Body of pancreas (tissue), 4 donors: Measurements from ENCODE around the gene RIMKLA. TPM values are rescaled to one million over a fixed set of nuclear protein-coding genes. Genes with fewer than 3 reads are reported as not detected.

Experiments
- ATAC-seq: fragments of 150-250 bp; one replicate; pipeline ENCODE4 v1.9.1; 2016
- DNase-seq, 4 donors: peaks; one replicate each; pipeline ENCODE4 v3.0.0-alpha.2; 2019
- H3K27ac ChIP-seq, 4 donors: fragments of 200-600 bp; sonication (generic); 1 replicate in 3 of 4; 2 replicates in 1 of 4; pipeline versions ENCODE4 v1.5.1 to v1.6.1; 2016 to 2019; ENCODE audit warnings: mild to moderate bottlenecking in 1 of 4, mixed read lengths in 1 of 4, moderate library complexity in 1 of 4
- H3K27me3 ChIP-seq, 2 donors: fragments of 200-600 bp; sonication (generic); one replicate each; pipeline ENCODE4 v1.6.0; 2016; ENCODE audit warnings: mild to moderate bottlenecking in 1 of 2
- H3K36me3 ChIP-seq, 2 donors: fragments of 200-600 bp; sonication (generic); replicated peaks in 1 of 2; 2 replicates each; pipeline ENCODE4 v1.5.1; 2016; ENCODE audit warnings: low read depth in 2 of 2; ENCODE audit not compliant: insufficient read depth in 1 of 2
- H3K4me1 ChIP-seq: fragments of 200-600 bp; sonication (generic); one replicate; pipeline ENCODE4 v1.6.0; 2016
- H3K4me3 ChIP-seq, 2 donors: fragments of 200-600 bp; sonication (generic); 1 replicate in 1 of 2; 2 replicates in 1 of 2; pipeline ENCODE4 v1.5.1; 2016 to 2019
- H3K9me3 ChIP-seq, 3 donors: fragments of 200-600 bp; sonication (generic); 1 replicate in 2 of 3; 2 replicates in 1 of 3; pipeline ENCODE4 v1.5.1; 2016
- POLR2A ChIP-seq, 3 donors: fragments of 450-650 bp; IDR thresholded peaks; one replicate each; pipeline ENCODE4 v1.6.1; 2016; ENCODE audit warnings: antibody characterized with exemption in 3 of 3, mild to moderate bottlenecking in 2 of 3
- WGBS, 2 donors: methylation state at CpG; one replicate each; pipeline ENCODE4 v1.1.5; 2017; 5-methylcytosine and 5-hydroxymethylcytosine counted together
- intact Hi-C: fragments of 100-400 bp; cut with DNase I; formaldehyde crosslinking; loops from one replicate; pipeline ENCODE4 v1.15.1; 2023
- total RNA-seq, 2 donors: library from RNA; depleted of rRNA; stranded (reverse); fragments of >200 nt; gene quantifications; one replicate each; pipeline ENCODE4 v1.1.0, GENCODE V29; 2016
- TF ChIP-seq, protein P1 (sequence below), 7 experiments: fragments of 450-650 bp in 4 of 7; fragments of 200-600 bp in 3 of 7; sonication (generic) in 3 of 7; IDR thresholded peaks; one replicate each; pipeline ENCODE4 v1.5.1; 2016 to 2019; ENCODE audit warnings: antibody characterized with exemption in 7 of 7

Gene RIMKLA
- total RNA-seq, 2 donors from 2014 or later = 0.99 to 1.6 TPM

DNA sequence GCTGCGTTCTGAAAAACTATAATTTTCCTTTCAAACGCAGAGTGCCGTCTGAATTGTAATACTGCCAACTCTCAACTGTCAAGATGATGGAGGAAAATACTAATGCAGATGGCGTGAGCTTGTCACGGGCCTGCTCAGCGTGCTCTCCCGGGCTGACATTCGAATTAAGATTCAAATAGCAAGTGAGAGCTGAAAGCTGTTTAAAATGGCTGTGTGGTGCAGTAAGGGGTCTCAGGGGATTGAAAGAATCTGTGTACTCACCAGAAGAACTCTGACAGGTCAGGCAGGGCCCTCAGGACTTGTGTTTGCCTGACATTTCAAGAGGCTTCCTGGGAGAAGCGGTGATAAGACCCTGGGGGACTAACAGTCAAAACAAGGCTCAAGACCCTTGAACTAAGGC lies 42.1 kb downstream of the RIMKLA start:
- DNase-seq (no peak), ATAC-seq (no peak)
- intact Hi-C loops = no loop called here
- Histone ChIP-seq H3K4me1 (peaks cover 18% of the 10 kb centered on the region), H3K27ac (no peak overlapping the region), H3K27me3 (no peaks in the 10 kb centered on the region), H3K36me3 (no peaks in the 10 kb centered on the region), H3K4me3 (no peak overlapping the region), H3K9me3 (no peaks in the 10 kb centered on the region)
- TF ChIP-seq POLR2A (IDR thresholded peaks at IDR 0.05) = no peak
- TF ChIP-seq, protein P1, sequence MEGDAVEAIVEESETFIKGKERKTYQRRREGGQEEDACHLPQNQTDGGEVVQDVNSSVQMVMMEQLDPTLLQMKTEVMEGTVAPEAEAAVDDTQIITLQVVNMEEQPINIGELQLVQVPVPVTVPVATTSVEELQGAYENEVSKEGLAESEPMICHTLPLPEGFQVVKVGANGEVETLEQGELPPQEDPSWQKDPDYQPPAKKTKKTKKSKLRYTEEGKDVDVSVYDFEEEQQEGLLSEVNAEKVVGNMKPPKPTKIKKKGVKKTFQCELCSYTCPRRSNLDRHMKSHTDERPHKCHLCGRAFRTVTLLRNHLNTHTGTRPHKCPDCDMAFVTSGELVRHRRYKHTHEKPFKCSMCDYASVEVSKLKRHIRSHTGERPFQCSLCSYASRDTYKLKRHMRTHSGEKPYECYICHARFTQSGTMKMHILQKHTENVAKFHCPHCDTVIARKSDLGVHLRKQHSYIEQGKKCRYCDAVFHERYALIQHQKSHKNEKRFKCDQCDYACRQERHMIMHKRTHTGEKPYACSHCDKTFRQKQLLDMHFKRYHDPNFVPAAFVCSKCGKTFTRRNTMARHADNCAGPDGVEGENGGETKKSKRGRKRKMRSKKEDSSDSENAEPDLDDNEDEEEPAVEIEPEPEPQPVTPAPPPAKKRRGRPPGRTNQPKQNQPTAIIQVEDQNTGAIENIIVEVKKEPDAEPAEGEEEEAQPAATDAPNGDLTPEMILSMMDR (IDR thresholded peaks at IDR 0.05) = no peak
- WGBS, 2 donors = 80 to 81% methylated on average over 9 of the region's 9 CpGs

DNA sequence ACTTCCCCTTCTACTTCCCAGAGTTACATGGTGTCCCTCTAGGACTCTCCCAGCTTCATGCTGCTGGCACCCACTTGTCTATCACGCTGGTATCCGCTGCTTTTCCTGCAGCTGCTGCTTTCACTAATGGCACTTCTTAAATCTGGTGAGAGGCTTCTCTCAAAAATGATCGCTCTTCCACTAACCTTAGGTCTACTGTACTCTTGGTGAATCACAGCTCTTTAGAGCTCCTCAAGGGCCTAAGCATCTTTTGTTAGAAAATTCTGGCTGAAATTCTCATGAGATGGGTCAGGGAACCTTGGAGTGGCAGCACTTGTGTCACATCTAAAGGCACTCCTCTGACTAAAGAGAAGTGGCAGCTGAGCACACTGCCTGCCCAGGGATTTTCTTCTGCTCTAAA lies 43.1 kb downstream of the RIMKLA start:
- intact Hi-C loops = no loop called here
- 91 to 98% methylated on average over 3 of the region's 3 CpGs for WGBS, 2 donors
- Histone ChIP-seq H3K27me3 (no peaks in the 10 kb centered on the region), H3K9me3 (no peaks in the 10 kb centered on the region), H3K36me3 (no peaks in the 10 kb centered on the region), H3K4me1 (peaks cover 18% of the 10 kb centered on the region), H3K4me3 (no peak overlapping the region), H3K27ac (no peak overlapping the region)
- TF ChIP-seq, protein P1 (IDR thresholded peaks at IDR 0.05) = no peak
- TF ChIP-seq POLR2A (IDR thresholded peaks at IDR 0.05) = no peak
- DNase-seq = no peak
- no peak for ATAC-seq

DNA sequence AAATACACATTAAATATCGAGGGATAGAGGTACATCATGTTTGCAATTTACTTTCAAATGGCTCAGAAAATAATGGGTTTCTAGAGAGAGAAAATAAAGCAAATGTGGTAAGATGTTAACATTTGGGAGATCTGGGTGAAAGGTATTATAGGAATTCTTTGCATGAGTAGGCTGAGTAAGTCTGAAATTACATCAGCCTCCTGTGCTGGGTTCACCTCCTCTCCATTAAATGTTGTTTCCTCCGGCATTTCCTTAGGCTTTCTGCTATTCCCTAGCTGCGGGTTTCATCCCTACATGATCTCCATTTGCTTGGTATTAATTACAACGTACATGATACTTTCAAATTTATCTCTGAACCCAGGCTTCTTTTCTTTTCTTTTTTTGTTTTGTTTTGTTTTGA lies 43.6 kb downstream of the RIMKLA start:
- 89 to 90% methylated on average over 4 of the region's 4 CpGs for WGBS, 2 donors
- Histone ChIP-seq H3K9me3 (no peaks in the 10 kb centered on the region), H3K27ac (no peak overlapping the region), H3K4me3 (no peak overlapping the region), H3K27me3 (no peaks in the 10 kb centered on the region), H3K4me1 (peaks cover 18% of the 10 kb centered on the region), H3K36me3 (no peaks in the 10 kb centered on the region)
- TF ChIP-seq, protein P1 (IDR thresholded peaks at IDR 0.05) = no peak
- no peak for TF ChIP-seq POLR2A (IDR thresholded peaks at IDR 0.05)
- intact Hi-C loops = no loop called here
- DNase-seq (no peak), ATAC-seq (no peak)

DNA sequence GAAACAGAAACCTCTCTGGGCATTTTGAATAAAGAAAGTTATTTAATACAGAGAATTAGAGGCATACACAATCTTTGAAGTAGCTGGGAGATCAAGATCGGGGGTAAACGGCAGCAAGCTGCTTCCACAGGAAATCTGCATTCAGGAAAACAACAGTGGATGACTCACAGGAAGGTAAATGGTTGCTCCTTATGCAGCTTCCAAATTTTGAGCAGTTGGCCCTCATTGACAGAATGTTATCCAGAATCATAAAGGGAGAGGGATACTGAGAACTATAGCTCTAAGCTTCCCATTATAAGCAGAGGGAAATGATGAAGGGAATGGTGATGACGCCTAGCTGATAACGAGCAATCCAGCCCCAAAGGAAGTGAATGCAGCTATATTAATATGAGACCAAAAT lies 46.6 kb downstream of the RIMKLA start:
- no peak overlapping the region for H3K4me3 ChIP-seq
- 86 to 94% methylated on average over 4 of the region's 4 CpGs for WGBS, 2 donors
- H3K27me3 ChIP-seq = no peaks in the 10 kb centered on the region
- intact Hi-C loops = no loop called here
- no peaks in the 10 kb centered on the region for H3K9me3 ChIP-seq
- H3K4me1 ChIP-seq = no peaks in the 10 kb centered on the region
- ATAC-seq (no peak), DNase-seq (no peak)
- TF ChIP-seq, protein P1 (IDR thresholded peaks at IDR 0.05) = no peak
- TF ChIP-seq POLR2A (IDR thresholded peaks at IDR 0.05) = no peak
- H3K36me3 ChIP-seq = no peaks in the 10 kb centered on the region
- H3K27ac ChIP-seq = no peak overlapping the region

DNA sequence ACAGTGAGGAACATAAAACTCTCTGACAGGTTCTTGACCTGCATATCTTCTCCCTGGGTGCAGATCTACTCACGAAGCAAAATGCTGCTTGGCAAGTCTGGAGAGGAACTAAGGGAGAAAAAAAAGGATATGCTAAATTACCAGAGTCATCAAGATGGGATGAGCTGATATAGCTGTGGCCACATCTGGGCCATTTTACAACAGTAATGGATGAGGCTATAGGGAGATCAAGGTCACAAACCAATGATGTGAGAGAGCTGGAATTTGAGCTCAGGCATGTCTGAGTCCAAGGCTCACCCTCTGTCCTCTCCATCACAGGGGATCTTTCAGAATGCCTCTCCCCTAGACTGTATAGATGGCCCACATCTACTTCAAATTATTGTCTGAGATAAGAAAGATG lies 49.0 kb downstream of the RIMKLA start:
- no peak for TF ChIP-seq POLR2A (IDR thresholded peaks at IDR 0.05)
- TF ChIP-seq, protein P1 (IDR thresholded peaks at IDR 0.05) = no peak
- DNase-seq (no peak), ATAC-seq (no peak)
- intact Hi-C loops = no loop called here
- H3K27ac ChIP-seq = no peak overlapping the region
- H3K4me1 ChIP-seq = no peaks in the 10 kb centered on the region
- no peaks in the 10 kb centered on the region for H3K9me3 ChIP-seq
- no peaks in the 10 kb centered on the region for H3K27me3 ChIP-seq
- no peak overlapping the region for H3K4me3 ChIP-seq
- no peaks in the 10 kb centered on the region for H3K36me3 ChIP-seq
- WGBS, 2 donors = 76 to 95% methylated on average over 1 of the region's 1 CpG
